NCI-H1694 treated with DMSO at 0.1 percent for 48 hours (cell line): ENCODE data around the gene ARNT2.

Source experiments
- DNase-seq: peaks from one replicate; lab custom pipeline; 2025; lab: John Stamatoyannopoulos, UW

The ARNT2 gene

GRCh38 chr15:80578206-80578595 lies 174.0 kb downstream of the ARNT2 start:
- no peak for DNase-seq

GRCh38 chr15:80578871-80579270 lies 174.7 kb downstream of the ARNT2 start:
- no peak for DNase-seq

GRCh38 chr15:80579611-80580010 lies 175.4 kb downstream of the ARNT2 start:
- DNase-seq = no peak

- no peak for DNase-seq
Measured at GRCh38 chr15:80580106-80580505, 175.9 kb downstream of the ARNT2 start.

GRCh38 chr15:80580536-80581260 lies 176.5 kb downstream of the ARNT2 start:
- DNase-seq = no peak

GRCh38 chr15:80581976-80582375 lies 177.8 kb downstream of the ARNT2 start:
- no peak for DNase-seq

GRCh38 chr15:80582816-80583423 lies 178.7 kb downstream of the ARNT2 start:
- no peak for DNase-seq

GRCh38 chr15:80584561-80584964 lies 180.4 kb downstream of the ARNT2 start:
- no peak for DNase-seq

GRCh38 chr15:80584973-80585525 lies 180.9 kb downstream of the ARNT2 start:
- no peak for DNase-seq

GRCh38 chr15:80585544-80586018 lies 181.4 kb downstream of the ARNT2 start:
- DNase-seq = peak; percentile 17

GRCh38 chr15:80586161-80586560 lies 182.0 kb downstream of the ARNT2 start:
- DNase-seq = no peak

- no peak for DNase-seq
Measured at GRCh38 chr15:80587007-80587406, 182.8 kb downstream of the ARNT2 start.

GRCh38 chr15:80587816-80588456 lies 183.8 kb downstream of the ARNT2 start:
- DNase-seq = no peak

GRCh38 chr15:80588801-80589200 lies 184.6 kb downstream of the ARNT2 start:
- DNase-seq = no peak

- DNase-seq = no peak
Measured at GRCh38 chr15:80590761-80591355, 186.7 kb downstream of the ARNT2 start.

GRCh38 chr15:80591471-80591870 lies 187.3 kb downstream of the ARNT2 start:
- DNase-seq = no peak

GRCh38 chr15:80591938-80592825 lies 188.0 kb downstream of the ARNT2 start:
- no peak for DNase-seq

- DNase-seq = no peak
Measured at GRCh38 chr15:80593486-80594030, 189.4 kb downstream of the ARNT2 start.

- no peak for DNase-seq
Measured at GRCh38 chr15:80594091-80594889, 190.1 kb downstream of the ARNT2 start.

GRCh38 chr15:80595396-80595795 lies 191.2 kb downstream of the ARNT2 start:
- no peak for DNase-seq
